Measurements from ENCODE around the gene EPB41. TPM values are rescaled to one million over a fixed set of nuclear protein-coding genes. Genes with fewer than 3 reads are reported as not detected.
"Not testable (repeated sequence)": the region's sequence is repeated elsewhere in the genome, so short reads cannot be mapped to it uniquely, and the experiment has no call there.

The EPB41 gene
- total RNA-seq, 3 donors from 2014 or later (not counting 1 experiment from before 2014, with no cell fraction given) = 151 to 196 (median 172) TPM

DNA sequence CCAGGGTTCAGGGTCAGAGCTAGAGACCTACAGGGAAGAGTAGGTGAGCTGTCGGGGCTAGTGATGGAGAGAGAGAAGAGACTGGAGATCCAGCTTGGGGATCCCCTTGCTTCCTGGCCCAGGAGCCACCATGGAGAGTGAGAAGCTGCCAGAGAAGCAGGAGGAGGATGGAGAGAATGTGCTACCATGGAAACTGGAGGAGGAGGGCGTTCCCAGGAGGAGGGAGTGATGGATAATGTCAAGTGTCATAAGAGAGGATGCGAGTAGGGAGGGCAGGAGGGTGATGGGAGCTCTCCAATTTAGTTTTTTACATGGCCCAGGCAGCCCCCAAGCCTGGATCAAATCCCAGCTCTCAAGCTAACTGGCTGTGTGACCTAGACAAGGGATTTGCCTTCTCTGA lies 46.5 kb upstream of the EPB41 start:
- TF ChIP-seq, protein P1, sequence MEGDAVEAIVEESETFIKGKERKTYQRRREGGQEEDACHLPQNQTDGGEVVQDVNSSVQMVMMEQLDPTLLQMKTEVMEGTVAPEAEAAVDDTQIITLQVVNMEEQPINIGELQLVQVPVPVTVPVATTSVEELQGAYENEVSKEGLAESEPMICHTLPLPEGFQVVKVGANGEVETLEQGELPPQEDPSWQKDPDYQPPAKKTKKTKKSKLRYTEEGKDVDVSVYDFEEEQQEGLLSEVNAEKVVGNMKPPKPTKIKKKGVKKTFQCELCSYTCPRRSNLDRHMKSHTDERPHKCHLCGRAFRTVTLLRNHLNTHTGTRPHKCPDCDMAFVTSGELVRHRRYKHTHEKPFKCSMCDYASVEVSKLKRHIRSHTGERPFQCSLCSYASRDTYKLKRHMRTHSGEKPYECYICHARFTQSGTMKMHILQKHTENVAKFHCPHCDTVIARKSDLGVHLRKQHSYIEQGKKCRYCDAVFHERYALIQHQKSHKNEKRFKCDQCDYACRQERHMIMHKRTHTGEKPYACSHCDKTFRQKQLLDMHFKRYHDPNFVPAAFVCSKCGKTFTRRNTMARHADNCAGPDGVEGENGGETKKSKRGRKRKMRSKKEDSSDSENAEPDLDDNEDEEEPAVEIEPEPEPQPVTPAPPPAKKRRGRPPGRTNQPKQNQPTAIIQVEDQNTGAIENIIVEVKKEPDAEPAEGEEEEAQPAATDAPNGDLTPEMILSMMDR (IDR thresholded peaks at IDR 0.05) = no peak
- Mint-ChIP-seq H3K4me1 (no peaks in the 10 kb centered on the region), H3K27ac (no peak overlapping the region), H3K27me3 (ENCODE audit: low read depth in 2 of 2) (peaks cover 8 to 10% of the 10 kb centered on the region in 2 donors), H3K9me3 (no peaks in the 10 kb centered on the region), H3K36me3 (no peaks in the 10 kb centered on the region), H3K4me3 (no peak overlapping the region)
- H3K9me3 ChIP-seq (ENCODE audit: control insufficient read depth, insufficient read depth, low read length) = no peaks in the 10 kb centered on the region
- no peak overlapping the region for H3K4me3 ChIP-seq (ENCODE audit: low read length)
- no peaks in the 10 kb centered on the region for H3K27me3 ChIP-seq (ENCODE audit: control insufficient read depth, insufficient read depth, low read length)
- 85% methylated on average over 3 of the region's 3 CpGs for WGBS (ENCODE audit: insufficient coverage)
- no peak overlapping the region for H3K27ac ChIP-seq (ENCODE audit: low read length)
- H3K4me1 ChIP-seq (ENCODE audit: control insufficient read depth, insufficient read depth, low read length) = no peaks in the 10 kb centered on the region
- no peaks in the 10 kb centered on the region for H3K36me3 ChIP-seq (ENCODE audit: control insufficient read depth, insufficient read depth, low read length)
- DNase-seq = no peak
- intact Hi-C loops (cut with micrococcal nuclease) = no loop called here
- no peak for ATAC-seq

DNA sequence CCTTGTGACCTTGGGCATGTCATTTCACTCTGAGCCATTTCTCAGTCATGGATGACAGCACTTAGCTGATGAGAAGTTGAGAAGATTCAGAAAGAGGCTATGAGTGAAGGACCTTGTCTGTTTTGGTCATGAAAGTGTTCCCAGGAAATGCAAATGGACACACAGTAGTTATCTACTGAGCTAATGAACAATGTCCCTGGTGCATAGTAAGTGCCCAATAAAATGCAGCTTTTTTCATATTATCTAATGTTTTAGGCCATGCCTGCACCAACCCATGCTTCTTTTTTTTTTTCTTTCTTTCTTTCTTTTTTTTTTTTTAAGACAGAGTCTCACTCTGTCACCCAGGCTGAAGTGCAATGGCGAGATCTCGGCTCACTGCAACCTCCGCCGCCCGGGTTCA lies 44.4 kb upstream of the EPB41 start:
- H3K36me3 ChIP-seq (ENCODE audit: control insufficient read depth, insufficient read depth, low read length) = no peaks in the 10 kb centered on the region
- Mint-ChIP-seq H3K36me3 (no peaks in the 10 kb centered on the region), H3K4me3 (no peak overlapping the region), H3K9me3 (no peaks in the 10 kb centered on the region), H3K27ac (no peak overlapping the region), H3K4me1 (no peaks in the 10 kb centered on the region), H3K27me3 (ENCODE audit: low read depth in 2 of 2) (peaks cover 8 to 12% of the 10 kb centered on the region in 2 donors)
- intact Hi-C loops (cut with micrococcal nuclease) = no loop called here
- H3K4me1 ChIP-seq (ENCODE audit: control insufficient read depth, insufficient read depth, low read length) = no peaks in the 10 kb centered on the region
- no peaks in the 10 kb centered on the region for H3K9me3 ChIP-seq (ENCODE audit: control insufficient read depth, insufficient read depth, low read length)
- ATAC-seq = no peak
- TF ChIP-seq, protein P1 (IDR thresholded peaks at IDR 0.05) = no peak
- 95% methylated on average over 5 of the region's 5 CpGs for WGBS (ENCODE audit: insufficient coverage)
- no peak for DNase-seq
- no peaks in the 10 kb centered on the region for H3K27me3 ChIP-seq (ENCODE audit: control insufficient read depth, insufficient read depth, low read length)
- no peak overlapping the region for H3K27ac ChIP-seq (ENCODE audit: low read length)
- H3K4me3 ChIP-seq (ENCODE audit: low read length) = no peak overlapping the region

DNA sequence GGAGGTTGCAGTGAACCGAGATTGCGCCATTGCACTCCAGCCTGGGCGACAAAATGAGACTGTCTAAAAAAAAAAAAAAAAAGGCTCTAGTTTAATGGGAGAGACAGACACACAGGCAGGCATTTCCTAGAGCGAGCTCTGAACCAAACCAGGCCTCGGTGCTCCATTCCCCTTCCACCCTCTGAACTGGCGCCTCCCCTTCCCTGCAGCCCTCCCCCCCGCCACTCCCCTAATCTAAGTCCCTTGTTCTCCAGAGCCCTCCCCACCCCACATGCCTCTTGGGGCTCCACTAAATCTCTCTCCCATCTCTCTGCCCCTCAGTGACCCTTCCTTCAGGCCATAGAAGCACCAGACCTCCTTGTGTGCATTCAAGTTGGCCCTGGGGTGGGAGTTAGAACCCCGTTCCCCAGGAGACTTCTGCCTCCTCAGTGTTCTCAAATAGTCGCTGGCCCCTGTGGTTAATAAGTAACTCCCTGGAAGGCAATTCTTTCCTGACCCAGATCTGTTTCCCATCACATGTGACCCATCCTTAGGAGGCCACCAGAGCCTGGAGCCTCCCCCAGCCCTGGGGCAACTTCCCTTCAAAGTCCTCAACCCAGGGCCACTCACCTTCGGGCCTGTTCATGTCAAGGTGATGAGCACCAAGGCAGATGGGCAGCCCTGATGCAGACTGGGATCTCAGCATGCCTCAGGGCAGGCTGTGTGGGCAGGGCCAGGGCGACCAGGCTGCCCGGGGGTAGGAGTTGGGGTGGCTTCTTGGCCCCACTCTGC lies 42.6 kb upstream of the EPB41 start:
- Mint-ChIP-seq H3K27me3 (ENCODE audit: low read depth in 2 of 2) (peaks cover 0 to 6% of the 10 kb centered on the region in 2 donors), H3K4me3 (no peak overlapping the region), H3K9me3 (no peaks in the 10 kb centered on the region), H3K36me3 (no peaks in the 10 kb centered on the region), H3K27ac (no peak overlapping the region), H3K4me1 (no peaks in the 10 kb centered on the region)
- intact Hi-C loops (cut with micrococcal nuclease) = no loop called here
- Histone ChIP-seq H3K27me3 (ENCODE audit: control insufficient read depth, insufficient read depth, low read length) (no peaks in the 10 kb centered on the region), H3K27ac (ENCODE audit: low read length) (no peak overlapping the region), H3K4me1 (ENCODE audit: control insufficient read depth, insufficient read depth, low read length) (no peaks in the 10 kb centered on the region), H3K9me3 (ENCODE audit: control insufficient read depth, insufficient read depth, low read length) (no peaks in the 10 kb centered on the region), H3K4me3 (ENCODE audit: low read length) (no peak overlapping the region), H3K36me3 (ENCODE audit: control insufficient read depth, insufficient read depth, low read length) (no peaks in the 10 kb centered on the region)
- DNase-seq (no peak), ATAC-seq (no peak)
- TF ChIP-seq, protein P1 (IDR thresholded peaks at IDR 0.05) = no peak
- WGBS (ENCODE audit: insufficient coverage) = 93% methylated on average over 12 of the region's 12 CpGs

DNA sequence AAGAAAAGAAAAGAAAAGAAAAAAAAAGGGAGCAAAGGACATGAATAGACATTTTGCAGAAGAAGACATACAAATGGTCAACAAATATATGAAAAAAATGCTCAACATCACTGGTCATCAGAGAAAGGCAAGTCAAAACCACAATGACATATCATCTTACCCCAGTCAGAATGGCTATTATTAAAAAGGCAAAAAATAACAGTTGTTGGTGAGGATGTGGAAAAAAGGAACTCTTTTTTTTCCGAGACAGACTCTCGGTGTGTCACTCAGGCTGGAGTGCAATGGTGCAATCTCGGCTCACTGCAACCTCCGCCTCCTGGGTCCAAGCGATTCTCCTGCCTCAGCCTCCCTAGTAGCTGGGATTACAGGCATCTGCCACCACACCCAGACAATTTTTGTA lies 39.2 kb upstream of the EPB41 start:
- H3K4me1 ChIP-seq (ENCODE audit: control insufficient read depth, insufficient read depth, low read length); H3K27me3 ChIP-seq (ENCODE audit: control insufficient read depth, insufficient read depth, low read length); DNase-seq; H3K4me1 Mint-ChIP-seq; H3K36me3 Mint-ChIP-seq; H3K4me3 Mint-ChIP-seq; H3K27ac ChIP-seq (ENCODE audit: low read length); H3K9me3 Mint-ChIP-seq; H3K27me3 Mint-ChIP-seq (ENCODE audit: low read depth in 2 of 2); H3K36me3 ChIP-seq (ENCODE audit: control insufficient read depth, insufficient read depth, low read length); H3K9me3 ChIP-seq (ENCODE audit: control insufficient read depth, insufficient read depth, low read length); H3K4me3 ChIP-seq (ENCODE audit: low read length); H3K27ac Mint-ChIP-seq; ATAC-seq: not testable (repeated sequence)
- intact Hi-C loops (cut with micrococcal nuclease) = loop anchor here (5.0 kb wide), 2 partner anchors 233 to 628 kb away; partner anchors contain the start of gene TAF12
- 19% methylated on average over 5 of the region's 5 CpGs for WGBS (ENCODE audit: insufficient coverage)
